22Rv1 (cell line): ENCODE measurements around the gene PDE6D.

Source experiments
- ZFX ChIP-seq: fragments of 450-650 bp; IDR thresholded peaks from 2 replicates; pipeline ENCODE4 v1.6.1; 2017; ENCODE audit warnings: antibody characterized with exemption, borderline replicate concordance
- TF ChIP-seq, protein P1 (sequence below): fragments of 450-650 bp; IDR thresholded peaks from 2 replicates; pipeline ENCODE4 v1.5.1; 2017; ENCODE audit warnings: mild to moderate bottlenecking

DNA sequence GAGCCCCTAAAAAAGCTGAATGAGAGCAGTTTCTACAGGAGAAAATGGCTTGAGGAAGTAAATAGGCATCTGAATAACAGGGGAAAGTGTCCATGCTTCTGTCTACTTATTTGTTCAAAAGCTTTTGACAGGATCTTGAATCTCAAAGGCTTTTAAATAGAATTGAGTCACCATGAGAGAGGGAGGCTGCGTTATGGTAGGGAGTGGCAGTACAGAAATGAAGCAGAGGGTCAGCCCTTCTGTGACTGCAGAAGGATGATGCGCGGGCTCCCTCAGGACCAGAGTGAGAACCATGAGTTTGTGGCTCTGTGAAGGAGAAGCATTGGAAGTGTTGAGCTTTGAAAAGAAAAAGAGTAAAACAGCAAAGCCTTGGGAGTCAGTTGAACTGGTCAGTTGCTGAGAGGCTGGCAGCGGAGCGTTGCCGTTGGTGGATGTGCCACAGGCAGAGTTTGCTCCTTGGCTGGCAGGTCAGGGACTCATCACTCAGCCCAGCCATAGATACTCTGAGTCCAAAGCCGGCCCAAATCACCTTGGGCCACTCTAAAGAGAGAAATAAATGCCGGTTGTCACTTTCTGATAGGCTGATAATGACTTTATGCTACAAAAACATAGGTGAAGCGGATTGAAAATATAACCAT is 22.5 kb upstream of the PDE6D start:
- TF ChIP-seq, protein P1, sequence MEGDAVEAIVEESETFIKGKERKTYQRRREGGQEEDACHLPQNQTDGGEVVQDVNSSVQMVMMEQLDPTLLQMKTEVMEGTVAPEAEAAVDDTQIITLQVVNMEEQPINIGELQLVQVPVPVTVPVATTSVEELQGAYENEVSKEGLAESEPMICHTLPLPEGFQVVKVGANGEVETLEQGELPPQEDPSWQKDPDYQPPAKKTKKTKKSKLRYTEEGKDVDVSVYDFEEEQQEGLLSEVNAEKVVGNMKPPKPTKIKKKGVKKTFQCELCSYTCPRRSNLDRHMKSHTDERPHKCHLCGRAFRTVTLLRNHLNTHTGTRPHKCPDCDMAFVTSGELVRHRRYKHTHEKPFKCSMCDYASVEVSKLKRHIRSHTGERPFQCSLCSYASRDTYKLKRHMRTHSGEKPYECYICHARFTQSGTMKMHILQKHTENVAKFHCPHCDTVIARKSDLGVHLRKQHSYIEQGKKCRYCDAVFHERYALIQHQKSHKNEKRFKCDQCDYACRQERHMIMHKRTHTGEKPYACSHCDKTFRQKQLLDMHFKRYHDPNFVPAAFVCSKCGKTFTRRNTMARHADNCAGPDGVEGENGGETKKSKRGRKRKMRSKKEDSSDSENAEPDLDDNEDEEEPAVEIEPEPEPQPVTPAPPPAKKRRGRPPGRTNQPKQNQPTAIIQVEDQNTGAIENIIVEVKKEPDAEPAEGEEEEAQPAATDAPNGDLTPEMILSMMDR = no peak
- no peak for TF ChIP-seq ZFX
